Loucy (cell line): ENCODE measurements around the gene AGXT.

ENCODE experiments used
- EZH2phosphoT487 ChIP-seq: fragments of 200-600 bp; IDR thresholded peaks from 2 replicates; pipeline ENCODE4 v1.6.1; 2018; ENCODE audit warnings: antibody characterized with exemption, mild to moderate bottlenecking, moderate library complexity, borderline replicate concordance
- TF ChIP-seq, protein P1 (sequence below): fragments of 200-600 bp; sonication (generic); conservative IDR thresholded peaks from 2 replicates; pipeline ENCODE4 v1.5.1; 2014; ENCODE audit warnings: mild to moderate bottlenecking, antibody characterized with exemption, low read length

DNA sequence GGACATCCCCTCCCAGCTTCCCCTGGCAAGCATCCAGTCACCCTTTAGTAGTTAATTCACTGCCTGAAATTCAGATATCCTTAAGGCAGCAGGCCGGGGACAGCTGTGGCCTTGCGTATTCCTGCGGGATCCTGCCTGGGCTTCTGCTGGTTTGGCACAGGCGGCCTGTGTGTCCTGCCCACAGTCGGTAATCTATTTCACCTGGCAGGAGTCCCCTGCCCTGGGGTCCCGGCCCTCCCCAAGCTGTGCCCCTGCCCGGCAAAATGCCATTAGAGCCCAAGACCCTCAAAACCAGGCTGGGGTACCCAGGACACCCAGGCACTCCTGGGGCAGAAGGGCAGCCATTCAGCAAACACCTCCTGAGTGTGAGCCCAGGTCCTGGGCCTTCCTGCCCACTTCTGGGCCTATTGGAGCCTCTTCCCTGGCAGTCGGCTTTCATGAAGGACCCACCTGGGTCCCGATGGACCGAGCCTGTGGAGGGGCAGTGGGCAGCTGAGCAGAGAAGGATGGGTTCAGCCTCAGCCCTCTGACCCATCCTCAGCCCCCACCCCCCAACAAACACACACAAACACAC, 49.1 kb downstream of the AGXT start:
- TF ChIP-seq, protein P1, sequence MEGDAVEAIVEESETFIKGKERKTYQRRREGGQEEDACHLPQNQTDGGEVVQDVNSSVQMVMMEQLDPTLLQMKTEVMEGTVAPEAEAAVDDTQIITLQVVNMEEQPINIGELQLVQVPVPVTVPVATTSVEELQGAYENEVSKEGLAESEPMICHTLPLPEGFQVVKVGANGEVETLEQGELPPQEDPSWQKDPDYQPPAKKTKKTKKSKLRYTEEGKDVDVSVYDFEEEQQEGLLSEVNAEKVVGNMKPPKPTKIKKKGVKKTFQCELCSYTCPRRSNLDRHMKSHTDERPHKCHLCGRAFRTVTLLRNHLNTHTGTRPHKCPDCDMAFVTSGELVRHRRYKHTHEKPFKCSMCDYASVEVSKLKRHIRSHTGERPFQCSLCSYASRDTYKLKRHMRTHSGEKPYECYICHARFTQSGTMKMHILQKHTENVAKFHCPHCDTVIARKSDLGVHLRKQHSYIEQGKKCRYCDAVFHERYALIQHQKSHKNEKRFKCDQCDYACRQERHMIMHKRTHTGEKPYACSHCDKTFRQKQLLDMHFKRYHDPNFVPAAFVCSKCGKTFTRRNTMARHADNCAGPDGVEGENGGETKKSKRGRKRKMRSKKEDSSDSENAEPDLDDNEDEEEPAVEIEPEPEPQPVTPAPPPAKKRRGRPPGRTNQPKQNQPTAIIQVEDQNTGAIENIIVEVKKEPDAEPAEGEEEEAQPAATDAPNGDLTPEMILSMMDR = no peak
- no peak for TF ChIP-seq EZH2phosphoT487
